ENCODE results near the gene ATG14.

DNA sequence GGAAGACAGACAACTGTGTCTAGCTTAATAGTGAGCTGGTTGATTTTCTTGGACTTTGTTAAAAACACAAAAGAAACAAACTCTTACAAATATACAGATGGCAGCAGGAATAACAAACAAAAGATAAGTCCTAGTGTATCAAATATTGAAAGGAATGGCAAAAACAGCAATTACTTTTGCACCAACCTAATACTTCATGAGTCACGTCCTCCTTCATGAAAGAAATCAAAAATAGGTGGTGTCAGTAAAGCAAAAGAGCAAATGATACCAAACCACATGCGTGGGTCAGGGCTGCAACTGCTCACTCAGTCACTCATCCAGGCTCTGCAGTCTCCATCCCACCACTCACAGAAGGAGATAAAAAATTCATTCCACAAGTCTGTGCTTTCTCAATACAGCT, 11.8 kb downstream of the ATG14 start:
- TF ChIP-seq ESRRG (CRISPR knock-in tag; IDR thresholded peaks at IDR 0.05) (no peak), ZFP3 (CRISPR knock-in tag; IDR thresholded peaks at IDR 0.05) (no peak), BACH2 (CRISPR knock-in tag; IDR thresholded peaks at IDR 0.05; ENCODE audit: borderline replicate concordance) (no peak), ARNTL (CRISPR knock-in tag; IDR thresholded peaks at IDR 0.05; ENCODE audit: borderline replicate concordance, low read depth) (no peak), TOX (CRISPR knock-in tag; IDR thresholded peaks at IDR 0.05; ENCODE audit: borderline replicate concordance) (no peak), ISL1 (CRISPR knock-in tag; IDR thresholded peaks at IDR 0.05) (no peak), PPARA (CRISPR knock-in tag; IDR thresholded peaks at IDR 0.05; ENCODE audit: borderline replicate concordance) (no peak), TCF4 (CRISPR knock-in tag; IDR thresholded peaks at IDR 0.05; ENCODE audit: borderline replicate concordance) (no peak)
- TF ChIP-seq, protein P1, sequence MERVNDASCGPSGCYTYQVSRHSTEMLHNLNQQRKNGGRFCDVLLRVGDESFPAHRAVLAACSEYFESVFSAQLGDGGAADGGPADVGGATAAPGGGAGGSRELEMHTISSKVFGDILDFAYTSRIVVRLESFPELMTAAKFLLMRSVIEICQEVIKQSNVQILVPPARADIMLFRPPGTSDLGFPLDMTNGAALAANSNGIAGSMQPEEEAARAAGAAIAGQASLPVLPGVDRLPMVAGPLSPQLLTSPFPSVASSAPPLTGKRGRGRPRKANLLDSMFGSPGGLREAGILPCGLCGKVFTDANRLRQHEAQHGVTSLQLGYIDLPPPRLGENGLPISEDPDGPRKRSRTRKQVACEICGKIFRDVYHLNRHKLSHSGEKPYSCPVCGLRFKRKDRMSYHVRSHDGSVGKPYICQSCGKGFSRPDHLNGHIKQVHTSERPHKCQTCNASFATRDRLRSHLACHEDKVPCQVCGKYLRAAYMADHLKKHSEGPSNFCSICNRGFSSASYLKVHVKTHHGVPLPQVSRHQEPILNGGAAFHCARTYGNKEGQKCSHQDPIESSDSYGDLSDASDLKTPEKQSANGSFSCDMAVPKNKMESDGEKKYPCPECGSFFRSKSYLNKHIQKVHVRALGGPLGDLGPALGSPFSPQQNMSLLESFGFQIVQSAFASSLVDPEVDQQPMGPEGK (CRISPR knock-in tag; IDR thresholded peaks at IDR 0.05; ENCODE audit: borderline replicate concordance) = no peak
- TF ChIP-seq, protein P2, sequence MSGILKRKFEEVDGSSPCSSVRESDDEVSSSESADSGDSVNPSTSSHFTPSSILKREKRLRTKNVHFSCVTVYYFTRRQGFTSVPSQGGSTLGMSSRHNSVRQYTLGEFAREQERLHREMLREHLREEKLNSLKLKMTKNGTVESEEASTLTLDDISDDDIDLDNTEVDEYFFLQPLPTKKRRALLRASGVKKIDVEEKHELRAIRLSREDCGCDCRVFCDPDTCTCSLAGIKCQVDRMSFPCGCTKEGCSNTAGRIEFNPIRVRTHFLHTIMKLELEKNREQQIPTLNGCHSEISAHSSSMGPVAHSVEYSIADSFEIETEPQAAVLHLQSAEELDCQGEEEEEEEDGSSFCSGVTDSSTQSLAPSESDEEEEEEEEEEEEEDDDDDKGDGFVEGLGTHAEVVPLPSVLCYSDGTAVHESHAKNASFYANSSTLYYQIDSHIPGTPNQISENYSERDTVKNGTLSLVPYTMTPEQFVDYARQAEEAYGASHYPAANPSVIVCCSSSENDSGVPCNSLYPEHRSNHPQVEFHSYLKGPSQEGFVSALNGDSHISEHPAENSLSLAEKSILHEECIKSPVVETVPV (CRISPR knock-in tag; IDR thresholded peaks at IDR 0.05) = no peak
- TF ChIP-seq, protein P3, sequence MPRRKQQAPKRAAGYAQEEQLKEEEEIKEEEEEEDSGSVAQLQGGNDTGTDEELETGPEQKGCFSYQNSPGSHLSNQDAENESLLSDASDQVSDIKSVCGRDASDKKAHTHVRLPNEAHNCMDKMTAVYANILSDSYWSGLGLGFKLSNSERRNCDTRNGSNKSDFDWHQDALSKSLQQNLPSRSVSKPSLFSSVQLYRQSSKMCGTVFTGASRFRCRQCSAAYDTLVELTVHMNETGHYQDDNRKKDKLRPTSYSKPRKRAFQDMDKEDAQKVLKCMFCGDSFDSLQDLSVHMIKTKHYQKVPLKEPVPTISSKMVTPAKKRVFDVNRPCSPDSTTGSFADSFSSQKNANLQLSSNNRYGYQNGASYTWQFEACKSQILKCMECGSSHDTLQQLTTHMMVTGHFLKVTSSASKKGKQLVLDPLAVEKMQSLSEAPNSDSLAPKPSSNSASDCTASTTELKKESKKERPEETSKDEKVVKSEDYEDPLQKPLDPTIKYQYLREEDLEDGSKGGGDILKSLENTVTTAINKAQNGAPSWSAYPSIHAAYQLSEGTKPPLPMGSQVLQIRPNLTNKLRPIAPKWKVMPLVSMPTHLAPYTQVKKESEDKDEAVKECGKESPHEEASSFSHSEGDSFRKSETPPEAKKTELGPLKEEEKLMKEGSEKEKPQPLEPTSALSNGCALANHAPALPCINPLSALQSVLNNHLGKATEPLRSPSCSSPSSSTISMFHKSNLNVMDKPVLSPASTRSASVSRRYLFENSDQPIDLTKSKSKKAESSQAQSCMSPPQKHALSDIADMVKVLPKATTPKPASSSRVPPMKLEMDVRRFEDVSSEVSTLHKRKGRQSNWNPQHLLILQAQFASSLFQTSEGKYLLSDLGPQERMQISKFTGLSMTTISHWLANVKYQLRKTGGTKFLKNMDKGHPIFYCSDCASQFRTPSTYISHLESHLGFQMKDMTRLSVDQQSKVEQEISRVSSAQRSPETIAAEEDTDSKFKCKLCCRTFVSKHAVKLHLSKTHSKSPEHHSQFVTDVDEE (CRISPR knock-in tag; IDR thresholded peaks at IDR 0.05) = no peak

Data from SK-N-SH treated with all-trans-retinoic acid at 6 μM for 48 hours (cell line).